GM18867 (cell line): ENCODE measurements around the gene ME2.
"Not testable (repeated sequence)": the region's sequence is repeated elsewhere in the genome, so short reads cannot be mapped to it uniquely, and the experiment has no call there.

ENCODE experiments used
- ATAC-seq: cut with Tn5 transposase; IDR thresholded peaks from one replicate; pipeline ENCODE4 v1.9.1; 2021; ENCODE audit warnings: mild to moderate bottlenecking, moderate library complexity; ENCODE audit not compliant: unreplicated experiment

The ME2 gene

GRCh38 chr18:50911006-50911405 is 32.1 kb downstream of the ME2 start:
- ATAC-seq: no peak

- no peak for ATAC-seq
These were observed 38.1 kb downstream of the ME2 start for GRCh38 chr18:50917021-50917420.

- ATAC-seq: no peak
These were observed 39.2 kb downstream of the ME2 start for GRCh38 chr18:50918153-50918552.

- no peak for ATAC-seq
These were observed 45.5 kb downstream of the ME2 start for GRCh38 chr18:50924372-50924771.

GRCh38 chr18:50926521-50926920 is 47.6 kb downstream of the ME2 start:
- ATAC-seq: no peak

GRCh38 chr18:50928551-50928950 is 49.6 kb downstream of the ME2 start:
- no peak for ATAC-seq

GRCh38 chr18:50933684-50934083 is 54.8 kb downstream of the ME2 start:
- ATAC-seq: no peak

GRCh38 chr18:50934545-50935211 is 55.8 kb downstream of the ME2 start:
- no peak for ATAC-seq

- no peak for ATAC-seq
These were observed 56.7 kb downstream of the ME2 start for GRCh38 chr18:50935493-50936191.

GRCh38 chr18:50937183-50937582 is 58.3 kb downstream of the ME2 start:
- no peak for ATAC-seq

GRCh38 chr18:50938912-50939311 is 60.0 kb downstream of the ME2 start:
- no peak for ATAC-seq

GRCh38 chr18:50944245-50944932 is 65.5 kb downstream of the ME2 start:
- no peak for ATAC-seq

GRCh38 chr18:50945918-50946317 is 67.0 kb downstream of the ME2 start:
- ATAC-seq: not testable (repeated sequence)

GRCh38 chr18:50947899-50948298 is 69.0 kb downstream of the ME2 start:
- no peak for ATAC-seq

- no peak for ATAC-seq
These were observed 70.3 kb downstream of the ME2 start for GRCh38 chr18:50949185-50949584.

- ATAC-seq: no peak
These were observed 71.7 kb downstream of the ME2 start for GRCh38 chr18:50950626-50951025.

- no peak for ATAC-seq
These were observed 74.9 kb downstream of the ME2 start for GRCh38 chr18:50953822-50954221.

GRCh38 chr18:50955253-50955652 is 76.3 kb downstream of the ME2 start:
- ATAC-seq: no peak

GRCh38 chr18:50956116-50956515 is 77.2 kb downstream of the ME2 start:
- ATAC-seq: no peak

GRCh38 chr18:50961974-50962373 is 83.1 kb downstream of the ME2 start:
- ATAC-seq: no peak

GRCh38 chr18:50967714-50968661 is 89.1 kb downstream of the ME2 start, which contains the start of gene ELAC1:
Gene ELAC1, plus strand, starts transcription at chr18:50968040. Its CDS starts 6,365 bp downstream, at chr18:50974405.
- ATAC-seq: peak; percentile 96
